HCT116 (cell line): ENCODE results near the gene GP1BB. TPM values are rescaled to one million over a fixed set of nuclear protein-coding genes. Genes with fewer than 3 reads are reported as not detected.

Experiments used
- ATAC-seq: fragments of 200-7000 bp; cut with Tn5 transposase; 2 replicates; pipeline ENCODE4 v1.9.1; 2020; ENCODE audit warnings: mild to moderate bottlenecking, moderate library complexity
- BruUV-seq: library from RNA; stranded (reverse); fragments of 400-500 nt; replicated peaks from 2 replicates; lab custom pipeline; 2021; lab: Mats Ljungman, UMichigan
- CTCF ChIA-PET: fragments of 300-600 bp; sonication (Branson Sonifier 250); formaldehyde crosslinking; loops from one replicate; lab custom pipeline; 2021; ENCODE audit warnings: antibody characterized with exemption; lab: Charles Lee
- POLR2A ChIA-PET: fragments of 300-600, 350-600 bp; sonication (Branson Sonifier 250); formaldehyde crosslinking; loops from one replicate; lab custom pipeline; 2021; ENCODE audit warnings: antibody characterized with exemption; lab: Charles Lee
- RAD21 ChIA-PET, 2 experiments: fragments of 300-600 bp; sonication (Branson Sonifier 250); formaldehyde crosslinking; loops; one replicate each; lab custom pipeline; 2023; ENCODE audit warnings: low total read pairs in 2 of 2; ENCODE audit not compliant: uncharacterized antibody in 2 of 2, unreplicated experiment in 2 of 2, low non-redundant PET in 1 of 2; lab: Charles Lee
- DNase-seq: peaks from one replicate; pipeline ENCODE4 v3.0.0-alpha.2; 2010; ENCODE audit warnings: low read depth, low spot score
- H2AFZ ChIP-seq: fragments of 200-600 bp; shearing (Covaris generic), sonication (generic); 2 replicates; pipeline ENCODE4 v1.6.1; 2017; ENCODE audit warnings: low read depth, mixed run types, mixed read lengths, antibody characterized with exemption, low read length; ENCODE audit not compliant: poor library complexity, severe bottlenecking
- H3K27ac ChIP-seq: 2 replicates; pipeline ENCODE4 v1.5.1; 2012; ENCODE audit warnings: low read depth, low read length
- H3K27me3 ChIP-seq: fragments of 200-600 bp; sonication (generic); 2 replicates; pipeline ENCODE4 v1.6.1; 2016; ENCODE audit warnings: mixed run types, low read length, mixed read lengths; ENCODE audit not compliant: insufficient read depth
- H3K36me3 ChIP-seq, 2 experiments: fragments of 200-500 bp in 1 of 2; fragments of 200-600 bp in 1 of 2; sonication (Bioruptor generic) in 1 of 2; sonication (generic) in 1 of 2; 2 replicates each; pipeline versions ENCODE4 v1.5.1 to v1.6.1; 2014 to 2016; ENCODE audit warnings: low read length in 2 of 2, inconsistent platforms in 1 of 2, mixed read lengths in 1 of 2, mixed run types in 1 of 2; ENCODE audit not compliant: insufficient read depth in 2 of 2, control insufficient read depth in 1 of 2
- H3K4me1 ChIP-seq, 2 experiments: fragments of 200-600 bp in 1 of 2; sonication (generic) in 1 of 2; 2 replicates each; pipeline versions ENCODE4 v1.5.1 to v1.6.1; 2012 to 2017; ENCODE audit warnings: low read length in 2 of 2, inconsistent platforms in 1 of 2, mild to moderate bottlenecking in 1 of 2, mixed read lengths in 1 of 2, mixed run types in 1 of 2, moderate library complexity in 1 of 2; ENCODE audit not compliant: insufficient read depth in 2 of 2, control insufficient read depth in 1 of 2
- H3K4me2 ChIP-seq: fragments of 200-600 bp; sonication (generic); 2 replicates; pipeline ENCODE4 v1.6.1; 2017; ENCODE audit warnings: mixed run types, low read length, mixed read lengths
- H3K4me3 ChIP-seq, 2 experiments: fragments of 200-600 bp in 1 of 2; sonication (generic) in 1 of 2; replicated peaks in 1 of 2; 2 replicates each; pipeline ENCODE4 v1.5.1; 2011 to 2016; ENCODE audit warnings: low read length in 2 of 2, control low read depth in 1 of 2, low read depth in 1 of 2, mild to moderate bottlenecking in 1 of 2, mixed read lengths in 1 of 2, mixed run types in 1 of 2
- H3K79me2 ChIP-seq: fragments of 200-600 bp; sonication (generic); 2 replicates; pipeline ENCODE4 v1.6.1; 2017; ENCODE audit warnings: mild to moderate bottlenecking, mixed run types, low read length, moderate library complexity, mixed read lengths; ENCODE audit not compliant: insufficient read depth
- H3K9ac ChIP-seq: fragments of 200-600 bp; sonication (generic); 2 replicates; pipeline ENCODE4 v1.6.1; 2016; ENCODE audit warnings: low read length, mixed read lengths
- H3K9me2 ChIP-seq: fragments of 200-600 bp; sonication (generic), shearing (Covaris generic); 2 replicates; pipeline ENCODE4 v1.6.1; 2017; ENCODE audit warnings: mixed run types, mild to moderate bottlenecking, moderate library complexity; ENCODE audit not compliant: insufficient read depth
- H3K9me3 ChIP-seq, 2 experiments: fragments of 200-500 bp in 1 of 2; fragments of 200-600 bp in 1 of 2; sonication (Bioruptor generic) in 1 of 2; sonication (generic) in 1 of 2; 2 replicates each; pipeline ENCODE4 v1.6.1; 2014 to 2017; ENCODE audit warnings: low read length in 2 of 2, mixed read lengths in 2 of 2, inconsistent platforms in 1 of 2, low read depth in 1 of 2, mild to moderate bottlenecking in 1 of 2, mixed run types in 1 of 2, moderate library complexity in 1 of 2; ENCODE audit not compliant: control insufficient read depth in 1 of 2, insufficient read depth in 1 of 2
- H4K20me1 ChIP-seq: fragments of 200-600 bp; sonication (generic), shearing (Covaris generic); 2 replicates; pipeline ENCODE4 v1.6.1; 2017; ENCODE audit warnings: mixed run types, mild to moderate bottlenecking, moderate library complexity; ENCODE audit not compliant: insufficient read depth
- CBX3 ChIP-seq: IDR thresholded peaks from 2 replicates; pipeline ENCODE4 v1.6.1; 2012; ENCODE audit warnings: low read depth
- CEBPB ChIP-seq: IDR thresholded peaks from 2 replicates; pipeline ENCODE4 v1.6.1; 2012; ENCODE audit warnings: low read depth
- EGR1 ChIP-seq: IDR thresholded peaks from 2 replicates; pipeline ENCODE4 v1.6.1; 2012; ENCODE audit warnings: low read depth
- ELF1 ChIP-seq: IDR thresholded peaks from 2 replicates; pipeline ENCODE4 v1.6.1; 2012; ENCODE audit warnings: low read depth, borderline replicate concordance
- EZH2 ChIP-seq: fragments of 200-600 bp; sonication (generic); IDR thresholded peaks from 2 replicates; pipeline ENCODE4 v1.6.1; 2017; ENCODE audit warnings: antibody characterized with exemption, mixed run types
- EZH2phosphoT487 ChIP-seq: fragments of 200-600 bp; IDR thresholded peaks from 2 replicates; pipeline ENCODE4 v1.6.1; 2018; ENCODE audit warnings: antibody characterized with exemption, borderline replicate concordance
- FOSL1 ChIP-seq: IDR thresholded peaks from 2 replicates; pipeline ENCODE4 v1.6.1; 2012; ENCODE audit warnings: low read depth
- POLR2A ChIP-seq: IDR thresholded peaks from 2 replicates; pipeline ENCODE4 v1.7.0; 2011; ENCODE audit warnings: borderline replicate concordance; ENCODE audit not compliant: insufficient read depth, insufficient read length; ENCODE audit errors: extremely low read depth
- RAD21 ChIP-seq: IDR thresholded peaks from 2 replicates; pipeline ENCODE4 v1.6.1; 2012; ENCODE audit warnings: low read depth, mild to moderate bottlenecking
- SIN3A ChIP-seq: IDR thresholded peaks from 2 replicates; pipeline ENCODE4 v1.6.1; 2012; ENCODE audit warnings: low read depth
- SP1 ChIP-seq: IDR thresholded peaks from 2 replicates; pipeline ENCODE4 v1.6.1; 2012; ENCODE audit warnings: low read depth
- SRF ChIP-seq: IDR thresholded peaks from 2 replicates; pipeline ENCODE4 v1.6.1; 2012; ENCODE audit warnings: low read depth
- TCF7L2 ChIP-seq: IDR thresholded peaks from 2 replicates; pipeline ENCODE4 v1.7.0; 2011; ENCODE audit warnings: borderline replicate concordance, inconsistent platforms; ENCODE audit not compliant: insufficient read depth, insufficient read length; ENCODE audit errors: extremely low read depth
- YY1 ChIP-seq: IDR thresholded peaks from 2 replicates; pipeline ENCODE4 v1.6.1; 2011; ENCODE audit warnings: low read length, low read depth, moderate library complexity, mild to moderate bottlenecking; ENCODE audit not compliant: insufficient replicate concordance; ENCODE audit errors: extremely low read depth
- ZBTB33 ChIP-seq: IDR thresholded peaks from 2 replicates; pipeline ENCODE4 v1.6.1; 2011; ENCODE audit warnings: mild to moderate bottlenecking, low read length, moderate library complexity; ENCODE audit not compliant: insufficient replicate concordance; ENCODE audit errors: extremely low read depth
- ZNF274 ChIP-seq: fragments of 200-500 bp; sonication (Bioruptor generic); IDR thresholded peaks from 2 replicates; pipeline ENCODE4 v1.6.1; 2014; ENCODE audit warnings: mild to moderate bottlenecking, low read depth, low read length, inconsistent platforms
- intact Hi-C: fragments of 100-400 bp; cut with micrococcal nuclease; formaldehyde crosslinking; loops from 2 replicates; pipeline ENCODE4 v1.10.0; 2022
- total RNA-seq: library from RNA; stranded (reverse); gene quantifications from one replicate; pipeline ENCODE4 v1.2.1, GENCODE V29; 2021; ENCODE audit not compliant: unreplicated experiment
- TF ChIP-seq, protein P1 (sequence below), 3 experiments: fragments of 200-600 bp in 1 of 3; sonication (generic) in 1 of 3; IDR thresholded peaks in 2 of 3; conservative IDR thresholded peaks in 1 of 3; 2 replicates each; pipeline ENCODE4 v1.5.1; 2012 to 2017; ENCODE audit warnings: low read depth in 2 of 3, low read length in 2 of 3, antibody characterized with exemption in 1 of 3, borderline replicate concordance in 1 of 3, control low read depth in 1 of 3, mild to moderate bottlenecking in 1 of 3, mixed read lengths in 1 of 3, mixed run types in 1 of 3, moderate library complexity in 1 of 3; ENCODE audit not compliant: insufficient read depth in 1 of 3
- TF ChIP-seq, protein P2 (sequence below): IDR thresholded peaks from 2 replicates; pipeline ENCODE4 v1.6.1; 2012
- TF ChIP-seq, protein P3 (sequence below): IDR thresholded peaks from 2 replicates; pipeline ENCODE4 v1.6.1; 2012; ENCODE audit warnings: low read depth

Gene GP1BB
- total RNA-seq, 1 experiment from 2014 or later = 4.8 TPM

GRCh38 chr22:19674929-19675253, 48.4 kb upstream of the GP1BB start:
- Histone ChIP-seq H3K9me3 (no peaks in the 10 kb centered on the region), H3K9me2 (no peaks in the 10 kb centered on the region), H3K4me3 (no peak overlapping the region), H4K20me1 (no peaks in the 10 kb centered on the region), H3K4me2 (no peak overlapping the region), H3K4me1 (no peaks in the 10 kb centered on the region), H3K27ac (no peak overlapping the region), H3K27me3 (no peaks in the 10 kb centered on the region), H3K79me2 (no peaks in the 10 kb centered on the region), H3K36me3 (no peaks in the 10 kb centered on the region), H3K9ac (no peak overlapping the region), H2AFZ (no peak overlapping the region)
- BruUV-seq = no TSS peak
- RAD21 ChIA-PET = no interaction called here
- POLR2A ChIA-PET = no interaction called here
- intact Hi-C loops = no loop called here
- DNase-seq (no peak), ATAC-seq (peak; percentile 49; the same call in 1 of the 2 replicates)
- CTCF ChIA-PET = no interaction called here
- no peak for TF ChIP-seq SRF
- no peak for TF ChIP-seq RAD21
- no peak for TF ChIP-seq EZH2
- TF ChIP-seq ZBTB33 = no peak
- TF ChIP-seq, protein P1, sequence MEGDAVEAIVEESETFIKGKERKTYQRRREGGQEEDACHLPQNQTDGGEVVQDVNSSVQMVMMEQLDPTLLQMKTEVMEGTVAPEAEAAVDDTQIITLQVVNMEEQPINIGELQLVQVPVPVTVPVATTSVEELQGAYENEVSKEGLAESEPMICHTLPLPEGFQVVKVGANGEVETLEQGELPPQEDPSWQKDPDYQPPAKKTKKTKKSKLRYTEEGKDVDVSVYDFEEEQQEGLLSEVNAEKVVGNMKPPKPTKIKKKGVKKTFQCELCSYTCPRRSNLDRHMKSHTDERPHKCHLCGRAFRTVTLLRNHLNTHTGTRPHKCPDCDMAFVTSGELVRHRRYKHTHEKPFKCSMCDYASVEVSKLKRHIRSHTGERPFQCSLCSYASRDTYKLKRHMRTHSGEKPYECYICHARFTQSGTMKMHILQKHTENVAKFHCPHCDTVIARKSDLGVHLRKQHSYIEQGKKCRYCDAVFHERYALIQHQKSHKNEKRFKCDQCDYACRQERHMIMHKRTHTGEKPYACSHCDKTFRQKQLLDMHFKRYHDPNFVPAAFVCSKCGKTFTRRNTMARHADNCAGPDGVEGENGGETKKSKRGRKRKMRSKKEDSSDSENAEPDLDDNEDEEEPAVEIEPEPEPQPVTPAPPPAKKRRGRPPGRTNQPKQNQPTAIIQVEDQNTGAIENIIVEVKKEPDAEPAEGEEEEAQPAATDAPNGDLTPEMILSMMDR (IDR thresholded peaks at IDR 0.05 in 2 of 3, conservative IDR thresholded peaks at IDR 0.05 in 1 of 3; ENCODE audit: borderline replicate concordance in 1 of 3, insufficient read depth in 1 of 3, low read depth in 2 of 3, low read length in 2 of 3) = no peak; a peak in 1 of 6 replicates
- TF ChIP-seq POLR2A = no peak
- no peak for TF ChIP-seq EZH2phosphoT487
- no peak for TF ChIP-seq SP1
- TF ChIP-seq YY1 = no peak
- TF ChIP-seq TCF7L2 = no peak
- no peak for TF ChIP-seq EGR1
- no peak for TF ChIP-seq CBX3
- no peak for TF ChIP-seq SIN3A
- TF ChIP-seq ELF1 = no peak
- no peak for TF ChIP-seq FOSL1
- TF ChIP-seq, protein P2, sequence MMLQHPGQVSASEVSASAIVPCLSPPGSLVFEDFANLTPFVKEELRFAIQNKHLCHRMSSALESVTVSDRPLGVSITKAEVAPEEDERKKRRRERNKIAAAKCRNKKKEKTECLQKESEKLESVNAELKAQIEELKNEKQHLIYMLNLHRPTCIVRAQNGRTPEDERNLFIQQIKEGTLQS = no peak
- no peak for TF ChIP-seq ZNF274
- TF ChIP-seq, protein P3, sequence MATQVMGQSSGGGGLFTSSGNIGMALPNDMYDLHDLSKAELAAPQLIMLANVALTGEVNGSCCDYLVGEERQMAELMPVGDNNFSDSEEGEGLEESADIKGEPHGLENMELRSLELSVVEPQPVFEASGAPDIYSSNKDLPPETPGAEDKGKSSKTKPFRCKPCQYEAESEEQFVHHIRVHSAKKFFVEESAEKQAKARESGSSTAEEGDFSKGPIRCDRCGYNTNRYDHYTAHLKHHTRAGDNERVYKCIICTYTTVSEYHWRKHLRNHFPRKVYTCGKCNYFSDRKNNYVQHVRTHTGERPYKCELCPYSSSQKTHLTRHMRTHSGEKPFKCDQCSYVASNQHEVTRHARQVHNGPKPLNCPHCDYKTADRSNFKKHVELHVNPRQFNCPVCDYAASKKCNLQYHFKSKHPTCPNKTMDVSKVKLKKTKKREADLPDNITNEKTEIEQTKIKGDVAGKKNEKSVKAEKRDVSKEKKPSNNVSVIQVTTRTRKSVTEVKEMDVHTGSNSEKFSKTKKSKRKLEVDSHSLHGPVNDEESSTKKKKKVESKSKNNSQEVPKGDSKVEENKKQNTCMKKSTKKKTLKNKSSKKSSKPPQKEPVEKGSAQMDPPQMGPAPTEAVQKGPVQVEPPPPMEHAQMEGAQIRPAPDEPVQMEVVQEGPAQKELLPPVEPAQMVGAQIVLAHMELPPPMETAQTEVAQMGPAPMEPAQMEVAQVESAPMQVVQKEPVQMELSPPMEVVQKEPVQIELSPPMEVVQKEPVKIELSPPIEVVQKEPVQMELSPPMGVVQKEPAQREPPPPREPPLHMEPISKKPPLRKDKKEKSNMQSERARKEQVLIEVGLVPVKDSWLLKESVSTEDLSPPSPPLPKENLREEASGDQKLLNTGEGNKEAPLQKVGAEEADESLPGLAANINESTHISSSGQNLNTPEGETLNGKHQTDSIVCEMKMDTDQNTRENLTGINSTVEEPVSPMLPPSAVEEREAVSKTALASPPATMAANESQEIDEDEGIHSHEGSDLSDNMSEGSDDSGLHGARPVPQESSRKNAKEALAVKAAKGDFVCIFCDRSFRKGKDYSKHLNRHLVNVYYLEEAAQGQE = no peak
- TF ChIP-seq CEBPB = no peak
